CD4-positive, alpha-beta T cell treated with Interleukin-1 beta for 1 hour (primary cell): Measurements from ENCODE around the gene IGF2R.
A peak's percentile ranks its signal among the peaks of the same experiment; 100 is the strongest.

Source experiments
- DNase-seq, 2 donors: peaks; one replicate each; pipeline ENCODE4 v3.0.0-alpha.2; 2020 to 2022

The IGF2R gene

GRCh38 chr6:160028487-160029275 lies 59.8 kb downstream of the IGF2R start:
- peak; percentile 15 to 26 for DNase-seq

GRCh38 chr6:160029525-160029924 lies 60.6 kb downstream of the IGF2R start:
- no peak for DNase-seq

GRCh38 chr6:160030103-160030502 lies 61.2 kb downstream of the IGF2R start:
- no peak for DNase-seq

GRCh38 chr6:160031442-160031841 lies 62.6 kb downstream of the IGF2R start:
- DNase-seq: no peak

GRCh38 chr6:160031871-160032270 lies 63.0 kb downstream of the IGF2R start:
- DNase-seq: no peak

- no peak for DNase-seq
These were observed 63.7 kb downstream of the IGF2R start for GRCh38 chr6:160032538-160032937.

- DNase-seq: no peak
These were observed 65.4 kb downstream of the IGF2R start for GRCh38 chr6:160034036-160034930.

- no peak for DNase-seq
These were observed 66.4 kb downstream of the IGF2R start for GRCh38 chr6:160035241-160035640.

GRCh38 chr6:160035693-160036330 lies 66.9 kb downstream of the IGF2R start:
- DNase-seq: no peak

- DNase-seq: no peak
These were observed 67.4 kb downstream of the IGF2R start for GRCh38 chr6:160036331-160036695.

- DNase-seq: no peak
These were observed 67.9 kb downstream of the IGF2R start for GRCh38 chr6:160036790-160037206.

GRCh38 chr6:160038479-160038878 lies 69.6 kb downstream of the IGF2R start:
- DNase-seq: no peak

GRCh38 chr6:160039441-160039840 lies 70.6 kb downstream of the IGF2R start:
- no peak for DNase-seq

GRCh38 chr6:160040055-160040454 lies 71.2 kb downstream of the IGF2R start:
- no peak for DNase-seq

- no peak for DNase-seq
These were observed 71.8 kb downstream of the IGF2R start for GRCh38 chr6:160040527-160041264.

- DNase-seq: no peak
These were observed 72.7 kb downstream of the IGF2R start for GRCh38 chr6:160041608-160042007.

GRCh38 chr6:160042014-160042773 lies 73.3 kb downstream of the IGF2R start:
- no peak for DNase-seq

- no peak for DNase-seq
These were observed 74.0 kb downstream of the IGF2R start for GRCh38 chr6:160042788-160043301.

GRCh38 chr6:160043784-160044183 lies 74.9 kb downstream of the IGF2R start:
- DNase-seq: no peak

GRCh38 chr6:160044687-160045086 lies 75.8 kb downstream of the IGF2R start:
- no peak for DNase-seq

- DNase-seq: no peak
These were observed 79.6 kb downstream of the IGF2R start for GRCh38 chr6:160048471-160048870.

- DNase-seq: no peak
These were observed 80.5 kb downstream of the IGF2R start for GRCh38 chr6:160049346-160049745.
